RPMI7951 (cell line): ENCODE data around the gene POMT2. TPM values are rescaled to one million over a fixed set of nuclear protein-coding genes. Genes with fewer than 3 reads are reported as not detected.
"Not testable (repeated sequence)": the region's sequence is repeated elsewhere in the genome, so short reads cannot be mapped to it uniquely, and the experiment has no call there.

Source experiments
- DNase-seq: peaks from one replicate; pipeline ENCODE4 v3.0.0-alpha.2; 2012; ENCODE audit warnings: low read depth
- total RNA-seq: library from RNA; depleted of rRNA; stranded (reverse); fragments of >200 nt; shearing (Covaris generic); gene quantifications from 2 replicates; pipeline ENCODE4 v1.2.3, GENCODE V29; 2014

The POMT2 gene
- total RNA-seq, 1 experiment from 2014 or later: 10.1 TPM

- DNase-seq: peak; percentile 65
These were observed 19.6 kb downstream of the POMT2 start for GRCh38 chr14:77301103-77301502.

- no peak for DNase-seq
These were observed 20.9 kb downstream of the POMT2 start for GRCh38 chr14:77299771-77300170.

- DNase-seq: no peak
These were observed 23.8 kb downstream of the POMT2 start for GRCh38 chr14:77296906-77297305.

- DNase-seq: no peak
These were observed 24.5 kb downstream of the POMT2 start for GRCh38 chr14:77296155-77296554.

DNA sequence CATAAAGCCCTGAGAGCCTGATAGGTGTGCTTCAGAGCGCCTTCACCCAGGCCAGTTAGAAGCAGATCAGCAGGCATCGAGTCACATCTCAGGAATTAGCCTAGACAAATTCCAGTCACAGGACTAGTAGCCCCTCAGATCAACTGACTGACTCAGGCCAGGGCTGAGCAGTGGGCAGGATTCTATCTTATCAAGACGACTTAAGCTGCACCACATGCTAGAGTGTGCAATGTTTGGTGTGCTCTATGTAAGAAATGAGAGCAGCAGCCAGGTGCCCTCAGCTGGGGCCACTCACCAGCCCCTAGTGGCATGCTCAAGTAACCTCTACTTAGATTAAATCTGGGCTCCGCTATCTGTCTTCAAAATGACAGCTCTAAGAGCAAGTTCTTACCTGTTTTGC is 30.0 kb downstream of the POMT2 start:
- no peak for DNase-seq

GRCh38 chr14:77286576-77286975 is 34.1 kb downstream of the POMT2 start:
- DNase-seq: no peak

DNA sequence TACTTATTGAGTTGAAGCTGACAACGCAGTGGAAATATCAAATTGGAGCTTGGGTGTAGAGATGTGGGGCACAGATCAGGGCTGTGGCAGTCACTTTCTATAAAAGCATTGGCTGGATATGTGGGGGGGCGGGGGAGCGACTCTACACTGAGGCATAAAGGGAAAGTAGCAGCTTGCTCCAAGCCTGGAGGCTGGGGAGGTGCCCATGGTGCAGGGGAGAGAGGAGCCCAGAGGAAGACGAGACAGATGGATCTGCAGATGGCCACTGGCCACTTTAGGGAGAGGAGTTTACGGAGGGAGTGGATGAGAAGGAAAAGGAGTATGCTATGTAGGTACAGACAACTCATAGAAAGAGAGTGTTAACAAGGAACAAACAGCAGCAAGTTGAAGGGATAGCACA is 36.2 kb downstream of the POMT2 start:
- no peak for DNase-seq

DNA sequence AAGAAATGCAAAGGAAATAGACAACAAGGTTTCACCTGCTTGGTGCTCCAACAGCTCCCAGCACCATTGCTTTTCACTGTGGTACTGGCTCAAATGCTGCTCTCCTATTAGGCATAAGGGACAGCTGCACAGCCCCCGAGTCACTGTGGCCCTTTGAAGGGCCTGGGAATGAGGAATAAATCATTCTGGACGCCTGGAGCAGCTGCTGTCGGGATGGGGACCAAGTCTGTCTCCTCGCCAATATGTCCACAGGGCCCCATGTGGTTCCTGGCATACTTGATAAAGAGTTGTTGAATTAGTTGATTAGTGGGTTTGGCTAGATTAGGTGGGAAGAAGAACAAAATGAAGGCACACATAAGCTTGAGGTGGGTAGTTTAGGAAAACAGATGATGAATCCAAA is 36.6 kb downstream of the POMT2 start:
- no peak for DNase-seq

DNA sequence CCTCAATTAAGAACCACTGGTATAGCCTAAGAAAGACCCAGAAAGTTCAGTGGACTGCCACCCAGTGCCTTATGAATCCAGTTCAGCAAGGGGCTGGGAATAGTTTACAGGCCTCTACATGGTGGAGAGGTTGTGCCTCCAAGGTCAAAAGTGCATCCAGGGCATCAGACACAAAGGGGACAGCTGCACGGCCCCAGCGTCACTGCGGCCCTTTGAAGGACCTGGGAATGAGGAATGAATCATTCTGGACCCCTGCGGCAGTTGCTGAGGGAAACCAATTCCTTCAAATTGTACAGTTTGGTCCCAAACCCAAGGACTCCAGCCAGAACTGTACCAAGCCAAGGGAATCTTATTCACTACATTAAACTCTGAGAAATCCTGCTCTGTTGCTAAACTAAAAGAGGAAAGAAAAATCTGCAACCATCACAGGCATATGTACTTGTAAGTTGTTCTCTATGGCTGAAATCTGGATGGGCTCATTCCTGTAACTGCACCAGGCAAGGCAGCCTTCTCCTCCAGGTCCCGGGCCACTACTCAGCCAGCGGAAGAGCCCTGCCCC is 38.8 kb downstream of the POMT2 start:
- no peak for DNase-seq

GRCh38 chr14:77280921-77281320 is 39.8 kb downstream of the POMT2 start:
- not testable (repeated sequence) for DNase-seq

- DNase-seq: no peak
These were observed 41.0 kb downstream of the POMT2 start for GRCh38 chr14:77279719-77280118.

DNA sequence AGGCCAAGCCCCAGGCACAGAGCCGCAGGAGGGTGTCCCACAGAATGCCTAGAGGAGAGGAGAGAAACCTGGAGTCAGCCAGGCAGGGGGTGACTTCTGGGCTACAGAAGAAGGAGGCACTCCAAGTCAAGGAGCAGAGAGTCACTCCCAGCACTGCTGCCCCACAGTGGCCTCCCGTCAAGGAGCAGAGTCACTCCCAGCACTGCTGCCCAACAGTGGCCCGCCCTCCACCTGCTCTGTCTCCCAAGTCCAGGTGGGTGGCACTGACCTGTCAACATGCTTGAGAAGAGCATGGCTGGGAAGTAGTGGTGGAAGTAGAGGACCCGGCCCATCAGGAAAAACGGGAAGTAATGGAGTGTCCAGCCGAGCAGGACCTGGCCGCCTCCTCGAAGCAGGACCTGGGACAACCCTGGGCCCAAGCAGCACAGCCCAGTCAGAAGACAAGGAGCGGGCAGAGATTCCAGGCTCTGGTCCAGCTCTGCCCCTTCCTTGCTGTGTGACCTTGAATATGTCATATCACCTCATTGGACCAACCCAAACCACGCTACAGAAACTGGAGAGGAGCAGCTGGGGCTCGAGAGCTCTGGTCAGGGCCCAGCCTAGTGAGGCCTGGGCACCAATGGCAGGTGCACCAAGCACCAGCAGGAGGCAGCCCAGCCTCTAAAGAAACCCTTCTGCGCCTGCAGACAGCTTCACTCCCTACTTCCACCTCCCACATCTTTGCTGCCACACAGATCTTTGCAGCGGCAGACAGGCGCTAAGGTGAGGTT is 42.0 kb downstream of the POMT2 start:
- no peak for DNase-seq

- no peak for DNase-seq
These were observed 43.7 kb downstream of the POMT2 start for GRCh38 chr14:77276959-77277358.

DNA sequence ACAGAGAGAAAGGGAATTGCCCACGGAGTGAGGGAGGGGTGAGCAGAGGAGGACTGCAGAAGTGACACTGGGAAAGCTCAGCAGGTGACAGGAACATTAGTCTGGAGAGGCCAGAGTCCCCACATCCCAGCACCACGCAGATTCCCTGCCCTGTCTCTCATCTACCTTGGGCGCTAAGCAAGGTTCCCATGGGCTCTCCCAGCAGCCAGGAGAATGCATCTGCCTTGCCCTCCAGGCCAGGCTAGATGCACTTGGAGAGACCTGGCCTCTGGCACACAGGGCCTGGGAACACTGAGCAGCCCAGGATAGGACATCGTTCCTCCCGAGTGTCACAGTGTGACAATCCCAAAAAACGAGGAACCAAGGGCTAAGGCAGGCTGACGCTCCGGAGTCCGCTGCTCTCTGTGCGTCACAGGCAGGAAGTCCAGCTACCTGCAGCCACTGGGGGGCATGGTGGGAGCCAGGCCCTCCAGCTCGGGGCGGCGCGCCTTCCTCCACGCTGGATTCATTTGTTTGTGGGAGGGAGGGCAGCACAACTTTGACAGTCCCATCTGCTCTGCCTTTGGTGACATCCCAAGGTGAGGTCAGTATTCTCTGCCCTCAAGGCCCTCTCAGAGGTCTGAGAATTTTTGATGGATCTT is 44.3 kb downstream of the POMT2 start:
- no peak for DNase-seq

- DNase-seq: no peak
These were observed 45.1 kb downstream of the POMT2 start for GRCh38 chr14:77275601-77276017.

DNA sequence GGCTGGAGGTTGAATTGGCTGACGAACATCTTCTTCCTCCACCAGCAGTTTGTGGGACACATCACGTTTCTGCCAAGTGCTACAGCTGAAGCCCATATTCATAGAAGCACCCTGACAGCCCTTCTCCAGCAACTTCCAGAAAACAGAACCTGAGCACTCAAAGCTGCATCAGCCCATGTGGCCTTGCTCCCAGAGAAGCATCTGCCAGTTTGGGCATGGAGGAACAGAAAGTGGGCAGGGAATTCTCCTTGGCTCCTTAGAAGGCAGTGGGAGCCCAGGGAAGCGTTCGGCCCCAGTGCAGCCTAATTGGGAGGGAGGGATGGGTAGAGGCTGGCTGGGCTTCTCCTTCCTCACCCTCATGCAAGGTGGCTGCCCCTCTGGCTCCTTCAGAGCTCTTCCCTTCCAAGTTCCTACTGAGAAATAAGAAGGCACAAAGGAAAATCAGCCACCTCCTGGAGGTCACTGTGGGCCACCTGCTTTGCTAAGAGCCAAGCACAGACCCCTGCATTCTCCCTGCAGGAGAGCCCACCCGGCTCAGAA is 45.6 kb downstream of the POMT2 start:
- DNase-seq: no peak

- DNase-seq: no peak
These were observed 46.9 kb downstream of the POMT2 start for GRCh38 chr14:77273796-77274195.

DNA sequence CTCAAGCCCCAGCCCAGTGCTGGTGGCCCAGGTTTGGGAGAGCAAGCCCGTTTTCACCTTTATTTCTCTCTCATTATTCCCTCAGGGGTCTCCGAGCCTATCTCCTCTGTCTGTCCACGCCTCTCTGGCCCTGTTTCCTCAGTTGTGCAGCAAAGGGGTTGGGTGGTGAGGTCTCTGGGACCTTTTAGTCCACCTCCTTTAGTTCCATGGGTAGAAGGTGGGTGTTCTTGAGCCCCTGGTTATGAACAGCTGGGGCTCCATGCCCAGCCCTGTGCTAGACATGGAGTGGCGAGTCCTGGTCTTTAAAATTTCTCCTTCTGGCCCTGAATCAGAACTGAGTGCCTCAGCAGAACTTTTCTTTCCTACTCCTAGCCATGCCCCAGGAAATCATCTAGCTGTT is 48.4 kb downstream of the POMT2 start:
- DNase-seq: no peak

GRCh38 chr14:77271113-77271710 is 49.5 kb downstream of the POMT2 start, which contains the start of gene NGB:
NGB (minus strand) TSS chr14:77271206; CDS start chr14:77270937, 269 bp downstream.
- DNase-seq: no peak

DNA sequence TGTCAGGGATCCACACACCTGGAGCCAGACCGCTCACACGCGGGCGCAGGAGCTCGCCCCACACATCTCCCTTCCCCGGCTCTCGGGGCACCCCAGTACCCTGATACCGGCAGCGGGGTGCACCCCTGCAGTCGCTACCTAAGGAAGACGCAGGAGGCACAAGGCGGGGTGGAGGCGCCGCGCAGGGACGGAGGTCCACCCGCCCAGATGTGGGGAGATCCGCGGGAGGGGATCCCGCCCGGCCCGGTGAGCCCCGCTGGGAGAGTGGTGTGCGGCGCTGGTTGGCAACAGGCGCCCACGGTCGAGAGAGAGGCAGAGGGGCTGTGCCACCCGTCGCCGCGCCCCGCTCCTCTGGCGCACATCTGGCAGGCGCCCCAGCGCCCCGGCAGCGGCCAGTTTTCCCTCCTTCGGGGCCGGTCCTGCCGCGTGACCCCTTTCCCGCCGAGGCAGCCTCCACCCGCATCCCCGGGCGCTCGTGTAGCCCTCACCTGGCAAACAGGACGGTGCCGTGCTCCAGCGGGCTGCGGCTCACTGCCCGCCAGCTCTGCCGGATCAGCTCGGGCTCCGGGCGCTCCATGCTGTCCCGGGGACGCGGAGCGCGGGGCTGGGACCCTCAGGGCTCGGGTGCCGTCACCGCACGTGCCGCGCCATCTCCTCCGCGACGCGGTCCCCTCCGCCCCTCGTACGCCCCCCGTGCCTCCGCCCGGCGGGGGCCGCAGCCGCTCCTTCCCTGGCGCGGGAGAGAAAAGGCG is 50.1 kb downstream of the POMT2 start:
- no peak for DNase-seq

GRCh38 chr14:77268989-77269600 is 51.6 kb downstream of the POMT2 start:
- DNase-seq: no peak
